ENCODE measurements around the gene DTWD1.
"Not testable (repeated sequence)": the region's sequence is repeated elsewhere in the genome, so short reads cannot be mapped to it uniquely, and the experiment has no call there.

The DTWD1 gene

DNA sequence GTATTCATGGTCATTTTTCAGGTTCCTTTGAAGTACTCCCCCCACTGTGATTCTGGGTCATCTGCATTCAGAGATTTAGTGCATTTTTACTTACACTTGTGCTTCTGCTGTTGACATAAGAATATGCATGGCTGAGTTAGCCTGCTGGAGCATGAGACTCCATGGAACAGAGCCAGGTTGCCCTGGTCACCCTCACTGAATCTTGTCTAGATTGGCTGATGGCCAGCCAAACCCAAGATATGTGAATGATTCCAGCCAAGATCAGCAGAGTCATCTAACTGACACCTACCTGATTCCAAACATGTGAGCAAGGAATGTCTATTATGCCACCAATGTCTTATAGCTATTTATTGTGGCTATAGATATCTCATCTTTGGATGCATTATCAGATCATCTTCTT is 25.1 kb downstream of the DTWD1 start:
- no peak for DNase-seq (ENCODE audit: low read depth)

DNA sequence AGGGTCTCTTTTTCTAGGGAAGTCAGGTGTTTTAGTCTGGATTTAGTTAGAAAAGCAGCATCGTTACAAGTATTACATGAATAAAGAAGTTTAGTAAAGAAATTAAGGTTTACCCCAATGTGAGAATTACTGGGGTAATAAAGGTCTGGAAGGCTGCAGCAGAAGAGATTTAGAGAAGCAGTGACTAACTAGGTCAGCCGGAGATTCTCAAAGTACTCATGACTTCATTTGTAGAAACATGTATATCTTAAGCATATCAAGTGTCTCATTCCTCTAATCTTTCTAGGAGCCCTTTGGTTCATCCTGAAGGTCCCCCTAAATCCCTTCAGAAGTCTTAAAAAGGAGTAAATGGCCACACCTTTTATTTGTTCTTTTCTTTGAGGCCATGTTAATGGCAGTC is 26.0 kb downstream of the DTWD1 start:
- DNase-seq (ENCODE audit: low read depth), result no peak

DNA sequence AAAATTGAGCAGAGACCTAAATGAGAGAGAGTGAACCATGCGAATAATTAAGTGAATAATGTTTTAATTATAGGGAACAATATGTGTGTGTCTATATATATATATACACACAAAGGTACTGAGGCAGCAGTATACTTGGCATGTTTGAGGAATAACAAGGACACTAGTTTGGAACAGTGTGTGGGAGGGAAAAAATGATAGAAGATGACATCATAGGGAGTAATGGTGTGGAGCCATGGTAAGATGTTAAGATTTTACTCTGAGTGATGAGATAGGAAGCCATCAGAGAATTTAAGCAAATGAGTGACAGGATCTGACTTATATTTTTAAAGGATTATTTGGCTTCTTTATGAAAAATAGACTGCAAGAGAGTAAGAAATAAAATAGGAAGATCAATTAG is 29.1 kb downstream of the DTWD1 start:
- no peak for DNase-seq (ENCODE audit: low read depth)

GRCh38 chr15:49650676-49651075 is 29.8 kb downstream of the DTWD1 start:
- DNase-seq (ENCODE audit: low read depth), result no peak

DNA sequence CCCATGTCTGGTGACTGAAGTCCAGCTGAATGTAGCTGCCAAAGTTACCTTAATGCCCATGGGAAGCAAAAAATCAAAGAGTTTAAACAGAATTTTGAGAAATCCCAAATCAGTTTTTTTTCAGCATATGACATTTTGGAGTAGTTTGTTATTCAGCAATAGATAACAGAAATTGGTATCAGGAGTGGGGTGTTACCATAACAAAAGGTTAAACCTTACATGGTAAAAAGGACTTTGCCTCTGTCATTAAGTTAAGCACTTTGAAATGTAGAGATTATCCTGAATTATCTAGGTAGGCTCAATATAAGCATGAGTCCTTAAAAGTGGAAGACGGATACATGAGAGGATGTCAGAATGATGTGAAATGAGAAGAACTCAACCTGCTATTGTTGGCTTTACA is 32.1 kb downstream of the DTWD1 start:
- DNase-seq (ENCODE audit: low read depth), result no peak

DNA sequence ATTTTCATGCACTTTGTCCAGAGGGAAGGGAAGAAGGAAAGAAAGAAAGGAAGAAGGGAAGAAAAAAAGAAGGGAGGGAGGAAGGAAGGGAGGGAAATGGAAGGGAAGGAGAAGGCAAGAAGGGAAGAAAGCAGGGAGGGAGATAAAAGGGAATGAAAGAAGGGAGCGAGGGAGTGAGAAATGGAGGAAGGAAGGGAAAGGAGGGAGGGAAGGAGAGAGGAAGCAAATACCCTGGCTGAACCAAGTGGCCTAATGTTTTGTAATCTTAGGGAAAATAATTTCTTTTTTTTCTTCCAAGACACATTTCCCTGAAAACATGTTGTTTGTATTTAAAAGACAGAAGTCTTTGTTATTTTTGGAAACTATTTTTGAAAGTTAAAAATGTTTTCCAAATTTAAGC is 35.9 kb downstream of the DTWD1 start:
- DNase-seq (ENCODE audit: low read depth), result no peak

GRCh38 chr15:49664716-49665115 is 43.9 kb downstream of the DTWD1 start:
- no peak for DNase-seq (ENCODE audit: low read depth)

GRCh38 chr15:49666486-49666885 is 45.6 kb downstream of the DTWD1 start:
- not testable (repeated sequence) for DNase-seq (ENCODE audit: low read depth)

- DNase-seq (ENCODE audit: low read depth), result no peak
These were observed 48.4 kb downstream of the DTWD1 start for GRCh38 chr15:49669288-49669687.

GRCh38 chr15:49673861-49674260 is 53.0 kb downstream of the DTWD1 start:
- DNase-seq (ENCODE audit: low read depth), result no peak

DNA sequence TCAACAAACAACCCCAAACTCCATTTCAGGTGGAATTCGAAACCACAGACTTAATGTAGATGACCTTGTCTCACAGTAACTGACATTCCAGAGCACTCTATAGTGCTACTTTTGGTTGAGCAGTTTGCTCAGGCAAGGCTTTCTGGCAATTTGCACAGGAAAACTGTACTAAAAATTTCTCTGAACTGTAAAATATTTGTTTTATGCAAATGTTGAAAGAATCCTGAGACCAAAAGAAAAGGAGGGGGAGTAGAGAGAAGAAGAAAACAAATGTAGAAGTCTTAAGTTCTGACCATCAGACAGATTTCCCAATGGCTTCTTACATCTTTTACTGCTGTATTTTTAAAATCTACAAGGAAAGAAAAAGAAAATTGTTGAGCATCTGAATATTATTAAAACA is 53.5 kb downstream of the DTWD1 start:
- peak; percentile 42 for DNase-seq (ENCODE audit: low read depth)

- DNase-seq (ENCODE audit: low read depth), result peak; percentile 88
These were observed 54.2 kb downstream of the DTWD1 start for GRCh38 chr15:49675041-49675440.

- no peak for DNase-seq (ENCODE audit: low read depth)
These were observed 57.8 kb downstream of the DTWD1 start for GRCh38 chr15:49678655-49679054.

DNA sequence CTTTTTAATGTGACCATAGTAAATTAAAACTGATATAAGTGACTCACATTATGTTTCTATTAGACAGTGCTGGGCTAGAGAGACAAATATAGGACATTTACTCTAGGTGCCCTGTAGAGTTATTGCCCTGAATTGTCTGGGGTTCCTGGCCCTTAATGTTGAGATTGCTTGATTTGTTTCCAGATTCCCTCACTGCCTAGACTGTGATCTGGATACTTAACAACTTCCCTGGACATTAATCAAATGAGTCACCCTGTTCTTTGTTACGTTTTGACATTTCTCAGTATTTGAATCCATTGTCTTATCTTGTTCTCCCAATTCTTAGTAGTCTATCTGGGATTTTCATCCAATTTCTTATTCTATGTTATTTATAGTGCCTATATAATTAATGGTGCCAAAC is 65.8 kb downstream of the DTWD1 start:
- DNase-seq (ENCODE audit: low read depth), result no peak

GRCh38 chr15:49688135-49688790 is 67.4 kb downstream of the DTWD1 start:
- no peak for DNase-seq (ENCODE audit: low read depth)

- no peak for DNase-seq (ENCODE audit: low read depth)
These were observed 71.8 kb downstream of the DTWD1 start for GRCh38 chr15:49692514-49693090.

DNA sequence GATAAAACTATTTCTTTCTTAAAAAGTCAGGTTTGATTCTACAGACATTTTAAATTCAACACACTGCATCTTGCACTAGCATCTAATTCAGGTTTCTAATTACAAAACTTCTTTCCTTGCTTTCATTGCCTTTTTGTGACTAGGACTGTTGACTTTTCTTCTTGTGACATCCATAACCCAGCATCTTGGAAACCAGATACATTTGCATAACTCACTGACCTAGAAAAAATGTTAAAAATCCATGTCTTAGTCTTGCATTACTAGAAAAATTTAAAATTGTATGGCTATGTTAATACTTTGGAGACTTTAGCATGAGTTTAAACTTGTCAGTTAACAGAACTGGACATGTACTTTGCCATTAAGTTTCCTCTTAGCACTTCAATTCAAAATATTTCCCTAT is 72.7 kb downstream of the DTWD1 start:
- no peak for DNase-seq (ENCODE audit: low read depth)

GRCh38 chr15:49696433-49696832 is 75.6 kb downstream of the DTWD1 start:
- DNase-seq (ENCODE audit: low read depth), result no peak

DNA sequence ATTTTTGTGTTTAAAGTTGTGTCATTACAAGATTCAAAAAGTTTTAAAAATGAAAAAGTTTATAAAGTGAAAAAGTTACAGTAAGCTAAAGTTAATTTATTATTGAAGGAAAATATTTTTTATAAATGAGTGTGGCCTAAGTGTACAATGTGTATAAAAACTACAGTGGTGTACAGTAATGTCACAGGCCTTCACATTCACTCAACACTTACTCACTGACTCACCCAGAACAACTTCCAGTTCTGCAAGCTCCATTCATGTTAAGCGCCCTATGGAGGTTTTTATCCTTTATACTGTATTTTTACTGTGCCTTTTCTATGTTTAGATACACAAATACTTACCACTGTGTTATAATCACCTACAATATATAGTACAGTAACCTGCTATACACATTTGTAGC is 76.3 kb downstream of the DTWD1 start:
- DNase-seq (ENCODE audit: low read depth), result no peak

GRCh38 chr15:49702982-49703381 is 82.1 kb downstream of the DTWD1 start:
- DNase-seq (ENCODE audit: low read depth), result not testable (repeated sequence)

Data from GM04503 (cell line).